Karpas-422 (cell line): ENCODE results near the gene HS3ST5. TPM values are rescaled to one million over a fixed set of nuclear protein-coding genes. Genes with fewer than 3 reads are reported as not detected.
"Not testable (repeated sequence)": the region's sequence is repeated elsewhere in the genome, so short reads cannot be mapped to it uniquely, and the experiment has no call there.

ENCODE experiments used
- DNase-seq: peaks from one replicate; pipeline ENCODE4 v3.0.0-alpha.2; 2015
- H2AFZ ChIP-seq: fragments of 200-600 bp; sonication (generic); 2 replicates; pipeline ENCODE4 v1.6.1; 2014; ENCODE audit warnings: antibody characterized with exemption, low read length, mixed read lengths
- H3K27ac ChIP-seq: fragments of 200-600 bp; sonication (generic); 2 replicates; pipeline ENCODE4 v1.5.1; 2014; ENCODE audit warnings: mild to moderate bottlenecking, low read length, moderate library complexity
- H3K27me3 ChIP-seq: fragments of 200-600 bp; sonication (generic); 2 replicates; pipeline ENCODE4 v1.6.1; 2014; ENCODE audit warnings: low read length, mixed read lengths
- H3K36me3 ChIP-seq: fragments of 200-600 bp; sonication (generic); 2 replicates; pipeline ENCODE4 v1.6.1; 2014; ENCODE audit warnings: low read length, mixed read lengths; ENCODE audit not compliant: insufficient read depth
- H3K4me1 ChIP-seq: fragments of 200-600 bp; sonication (generic); 2 replicates; pipeline ENCODE4 v1.6.1; 2014; ENCODE audit warnings: mild to moderate bottlenecking, low read length, mixed read lengths
- H3K4me2 ChIP-seq: fragments of 200-600 bp; sonication (generic); 2 replicates; pipeline ENCODE4 v1.6.1; 2014; ENCODE audit warnings: low read length, low read depth, mild to moderate bottlenecking; ENCODE audit not compliant: poor library complexity, severe bottlenecking
- H3K4me3 ChIP-seq: fragments of 200-600 bp; sonication (generic); 2 replicates; pipeline ENCODE4 v1.5.1; 2014; ENCODE audit warnings: mild to moderate bottlenecking, antibody characterized with exemption, low read length, mixed read lengths
- H3K79me2 ChIP-seq: fragments of 200-600 bp; sonication (generic); 2 replicates; pipeline ENCODE4 v1.6.1; 2014; ENCODE audit warnings: mild to moderate bottlenecking, low read length, mixed read lengths
- H3K9ac ChIP-seq: fragments of 200-600 bp; sonication (generic); 2 replicates; pipeline ENCODE4 v1.6.0; 2014; ENCODE audit warnings: low read length
- H3K9me2 ChIP-seq: fragments of 200-600 bp; sonication (generic), shearing (Covaris generic); replicated peaks from 2 replicates; pipeline ENCODE4 v1.6.0; 2014; ENCODE audit warnings: mild to moderate bottlenecking, low read length, moderate library complexity; ENCODE audit not compliant: insufficient read depth
- H3K9me3 ChIP-seq: fragments of 300-700, 200-600 bp; sonication (generic); 2 replicates; pipeline ENCODE4 v1.6.1; 2014; ENCODE audit warnings: low read length, mixed read lengths
- H4K20me1 ChIP-seq: fragments of 200-600 bp; sonication (generic); 2 replicates; pipeline ENCODE4 v1.6.1; 2014; ENCODE audit warnings: mild to moderate bottlenecking, antibody characterized with exemption, low read length, low read depth; ENCODE audit not compliant: insufficient read depth
- total RNA-seq: library from RNA; depleted of rRNA; stranded (reverse); fragments of >200 nt; shearing (Covaris generic); gene quantifications from 2 replicates; pipeline ENCODE4 v1.2.3, GENCODE V29; 2014; ENCODE audit warnings: low replicate concordance

Gene HS3ST5
- total RNA-seq, 1 experiment from 2014 or later = not detected

- no peak overlapping the region for H3K27ac ChIP-seq
- H3K9me3 ChIP-seq = no peaks in the 10 kb centered on the region
- H3K9me2 ChIP-seq = no peaks in the 10 kb centered on the region
- H4K20me1 ChIP-seq = no peaks in the 10 kb centered on the region
- no peak overlapping the region for H2AFZ ChIP-seq
- H3K27me3 ChIP-seq = no peaks in the 10 kb centered on the region
- H3K36me3 ChIP-seq = no peaks in the 10 kb centered on the region
- no peaks in the 10 kb centered on the region for H3K4me1 ChIP-seq
- no peak overlapping the region for H3K9ac ChIP-seq
- DNase-seq = no peak
- H3K4me2 ChIP-seq = no peak overlapping the region
- H3K4me3 ChIP-seq = no peak overlapping the region
- no peaks in the 10 kb centered on the region for H3K79me2 ChIP-seq
These were observed 261.8 kb downstream of the HS3ST5 start for GRCh38 chr6:114080891-114081510.

DNA sequence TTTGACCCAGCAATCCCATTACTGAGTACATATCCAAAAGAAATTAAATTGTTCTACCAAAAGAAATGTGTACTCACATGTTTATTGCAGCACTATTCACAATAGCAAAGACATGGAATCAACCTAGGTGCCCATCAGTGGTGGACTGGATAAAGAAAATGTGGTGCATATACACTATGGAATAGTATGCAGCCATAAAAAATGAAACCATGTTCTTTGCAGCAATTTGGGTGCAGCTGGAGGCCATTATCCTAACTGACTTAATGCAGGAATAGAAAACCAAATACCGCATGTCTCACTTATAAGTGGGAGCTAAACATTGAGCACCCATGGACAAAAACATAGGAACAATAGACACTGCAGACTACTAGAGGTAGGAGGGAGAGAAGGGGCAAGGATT is 262.4 kb downstream of the HS3ST5 start:
- H4K20me1 ChIP-seq, H3K27ac ChIP-seq: not testable (repeated sequence)

DNA sequence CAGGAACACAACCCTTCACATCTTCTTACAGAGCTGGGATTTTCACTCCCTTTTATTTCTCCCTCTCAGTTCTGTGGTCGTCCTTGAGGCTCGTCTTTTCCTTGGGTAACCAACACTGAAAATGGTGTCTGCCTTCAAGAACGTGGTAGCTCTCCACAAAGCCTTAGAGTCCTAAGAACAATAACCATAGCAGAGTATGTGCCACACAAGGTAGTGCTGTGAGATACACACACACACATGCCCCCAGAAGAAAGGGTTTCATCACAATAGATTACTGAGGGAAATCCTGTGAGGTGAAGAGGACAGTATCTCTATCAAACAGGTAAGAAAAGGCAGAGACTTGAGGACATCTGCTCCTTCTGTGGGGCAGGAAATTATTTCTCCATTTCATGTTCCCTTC is 267.0 kb downstream of the HS3ST5 start:
- H4K20me1 ChIP-seq = no peaks in the 10 kb centered on the region

More for the DNA sequence above, 262.4 kb downstream of the HS3ST5 start:
- H3K27me3 ChIP-seq, H3K9me2 ChIP-seq, H3K9me3 ChIP-seq, H2AFZ ChIP-seq, H3K79me2 ChIP-seq, H3K4me1 ChIP-seq, H3K9ac ChIP-seq, DNase-seq, H3K4me2 ChIP-seq, H3K36me3 ChIP-seq, H3K4me3 ChIP-seq: not testable (repeated sequence)

DNA sequence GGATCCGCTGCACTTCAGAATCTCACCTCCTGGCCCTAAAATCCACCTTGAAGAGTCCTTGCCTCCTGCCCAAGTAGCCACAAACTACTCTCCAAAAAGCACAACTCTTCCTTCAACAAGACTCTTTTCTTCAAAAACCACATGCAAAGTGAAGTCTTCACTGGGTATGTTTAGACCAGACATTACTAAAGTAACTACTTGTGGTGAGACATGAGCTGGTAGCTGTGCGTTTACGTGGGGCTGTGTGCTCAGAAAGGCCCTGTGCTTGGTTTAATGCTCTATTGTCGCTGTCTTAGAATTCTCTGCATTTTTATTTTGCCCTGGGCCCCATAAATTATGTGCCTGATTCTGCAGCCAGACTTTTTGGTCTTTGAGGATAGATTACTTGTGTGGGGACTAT is 267.5 kb downstream of the HS3ST5 start:
- H2AFZ ChIP-seq = peak overlapping the region; percentile 8; the same call in 1 of the 2 replicates
- H3K4me3 ChIP-seq = no peak overlapping the region
- DNase-seq = no peak
- no peaks in the 10 kb centered on the region for H3K79me2 ChIP-seq
- H3K27ac ChIP-seq = no peak overlapping the region
- H3K9me2 ChIP-seq = no peaks in the 10 kb centered on the region
- no peak overlapping the region for H3K4me2 ChIP-seq
- no peaks in the 10 kb centered on the region for H3K36me3 ChIP-seq
- H3K4me1 ChIP-seq = no peaks in the 10 kb centered on the region
- no peaks in the 10 kb centered on the region for H3K9me3 ChIP-seq
- H3K9ac ChIP-seq = no peak overlapping the region
- no peaks in the 10 kb centered on the region for H3K27me3 ChIP-seq
- H4K20me1 ChIP-seq = no peaks in the 10 kb centered on the region

More for the DNA sequence above, 267.0 kb downstream of the HS3ST5 start:
- no peak for DNase-seq
- no peaks in the 10 kb centered on the region for H3K4me1 ChIP-seq
- H3K4me2 ChIP-seq = no peak overlapping the region
- no peaks in the 10 kb centered on the region for H3K36me3 ChIP-seq
- no peak overlapping the region for H3K4me3 ChIP-seq
- H3K27me3 ChIP-seq = no peaks in the 10 kb centered on the region
- no peaks in the 10 kb centered on the region for H3K79me2 ChIP-seq
- no peak overlapping the region for H3K9ac ChIP-seq
- H3K9me3 ChIP-seq = no peaks in the 10 kb centered on the region
- H3K27ac ChIP-seq = no peak overlapping the region
- no peaks in the 10 kb centered on the region for H3K9me2 ChIP-seq
- peak overlapping the region; percentile 8; the same call in 1 of the 2 replicates for H2AFZ ChIP-seq

DNA sequence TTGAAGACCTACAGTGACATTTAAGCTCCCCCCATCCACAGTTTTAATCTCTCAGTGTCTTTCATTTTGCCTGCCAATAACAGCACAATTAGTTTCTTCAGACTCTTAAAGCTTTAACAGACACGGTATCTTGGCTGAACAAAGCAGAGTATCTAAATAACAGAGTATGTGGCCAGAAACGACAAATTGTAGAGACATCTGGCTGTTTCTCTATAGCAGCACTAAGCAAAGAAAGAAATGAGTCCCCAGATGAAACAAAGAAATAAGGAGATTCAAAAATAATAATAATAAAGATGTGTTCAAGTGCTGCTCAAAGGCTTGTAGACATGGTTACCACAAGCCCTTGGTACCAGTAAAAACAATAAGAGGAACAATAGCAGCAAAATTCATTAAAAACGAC is 274.1 kb downstream of the HS3ST5 start:
- H3K36me3 ChIP-seq = no peaks in the 10 kb centered on the region
- H3K27ac ChIP-seq = no peak overlapping the region
- DNase-seq = no peak
- no peak overlapping the region for H2AFZ ChIP-seq
- no peak overlapping the region for H3K4me3 ChIP-seq
- H3K9me2 ChIP-seq = no peaks in the 10 kb centered on the region
- H3K27me3 ChIP-seq = no peaks in the 10 kb centered on the region
- no peak overlapping the region for H3K9ac ChIP-seq
- no peaks in the 10 kb centered on the region for H3K4me1 ChIP-seq
- H4K20me1 ChIP-seq = no peaks in the 10 kb centered on the region
- H3K79me2 ChIP-seq = no peaks in the 10 kb centered on the region
- no peaks in the 10 kb centered on the region for H3K9me3 ChIP-seq
- no peak overlapping the region for H3K4me2 ChIP-seq

DNA sequence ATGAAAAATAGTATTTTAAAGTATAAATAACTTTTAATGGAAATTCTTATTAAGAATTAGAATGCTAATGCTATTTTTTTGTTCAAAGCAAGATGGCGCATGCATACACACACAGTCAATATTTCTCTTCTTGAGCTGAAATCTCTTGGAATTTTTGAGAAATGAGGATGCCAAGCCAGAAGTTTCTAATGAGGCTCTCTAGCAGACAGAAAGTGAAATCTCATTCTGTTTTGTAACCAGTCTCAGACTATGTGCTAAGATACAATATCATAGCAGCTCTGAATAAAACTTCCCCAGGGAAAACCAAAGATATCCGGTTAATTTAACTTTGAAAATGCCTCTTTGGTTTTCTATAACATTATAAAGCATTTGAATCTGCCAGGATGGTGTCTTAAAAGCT is 274.7 kb downstream of the HS3ST5 start:
- DNase-seq = no peak
- Histone ChIP-seq H3K4me2 (no peak overlapping the region), H3K4me3 (no peak overlapping the region), H3K9me2 (no peaks in the 10 kb centered on the region), H2AFZ (no peak overlapping the region), H3K9me3 (no peaks in the 10 kb centered on the region), H3K9ac (no peak overlapping the region), H3K36me3 (no peaks in the 10 kb centered on the region), H3K4me1 (no peaks in the 10 kb centered on the region), H4K20me1 (no peaks in the 10 kb centered on the region), H3K27me3 (no peaks in the 10 kb centered on the region), H3K79me2 (no peaks in the 10 kb centered on the region), H3K27ac (no peak overlapping the region)

- Histone ChIP-seq H3K4me1 (no peaks in the 10 kb centered on the region), H3K27ac (no peak overlapping the region), H3K79me2 (no peaks in the 10 kb centered on the region), H3K9me2 (no peaks in the 10 kb centered on the region), H3K4me3 (no peak overlapping the region), H4K20me1 (no peaks in the 10 kb centered on the region), H3K9ac (no peak overlapping the region), H3K9me3 (no peaks in the 10 kb centered on the region), H2AFZ (no peak overlapping the region), H3K27me3 (no peaks in the 10 kb centered on the region), H3K4me2 (no peak overlapping the region), H3K36me3 (no peaks in the 10 kb centered on the region)
- DNase-seq = no peak
These were observed 278.0 kb downstream of the HS3ST5 start for GRCh38 chr6:114064862-114065261.

DNA sequence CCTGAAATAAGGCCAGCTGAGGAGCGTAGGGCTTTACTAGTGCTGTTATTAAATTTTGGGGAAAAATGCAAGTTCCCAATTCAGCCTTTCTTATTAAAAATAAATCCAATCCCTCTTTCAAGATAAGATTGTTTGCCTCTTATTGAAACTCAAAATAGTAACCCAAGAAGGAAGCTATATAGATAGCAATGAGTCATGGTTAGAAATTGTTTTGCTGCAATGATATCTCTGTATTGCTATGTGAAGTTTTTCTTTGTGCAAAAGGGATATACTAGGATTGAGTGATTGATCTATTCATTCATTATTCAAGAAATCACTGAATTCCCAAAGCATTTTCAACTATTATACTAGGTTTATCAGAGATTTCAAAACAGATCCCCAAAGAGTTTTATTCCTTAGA is 278.9 kb downstream of the HS3ST5 start:
- Histone ChIP-seq H4K20me1 (no peaks in the 10 kb centered on the region), H3K27me3 (no peaks in the 10 kb centered on the region), H3K9ac (no peak overlapping the region), H3K4me1 (no peaks in the 10 kb centered on the region), H3K4me2 (no peak overlapping the region), H3K79me2 (no peaks in the 10 kb centered on the region), H3K27ac (no peak overlapping the region), H3K36me3 (no peaks in the 10 kb centered on the region), H3K9me2 (no peaks in the 10 kb centered on the region), H3K9me3 (no peaks in the 10 kb centered on the region), H2AFZ (no peak overlapping the region), H3K4me3 (no peak overlapping the region)
- DNase-seq = no peak
